Activated CD4-positive, CD25-positive, alpha-beta regulatory T cell treated with anti-CD3 and anti-CD28 coated beads, Interleukin-2, amount 50 U/mL, for 24 hours (primary cell): Measurements from ENCODE around the gene PSMA6.
"Not testable (repeated sequence)": the region's sequence is repeated elsewhere in the genome, so short reads cannot be mapped to it uniquely, and the experiment has no call there.

Source experiments
- ATAC-seq, 2 donors: fragments of 150-1000 bp; cut with Tn5 transposase; one replicate each; pipeline ENCODE4 v1.10.0; 2021; ENCODE audit warnings: mild to moderate bottlenecking in 1 of 2, moderate library complexity in 1 of 2

PSMA6 gene

GRCh38 chr14:35326375-35326774, 34.2 kb downstream of the PSMA6 start:
- ATAC-seq: no peak

- no peak for ATAC-seq
Observed at GRCh38 chr14:35331605-35332516, 39.7 kb downstream of the PSMA6 start.

GRCh38 chr14:35332517-35333263, 40.5 kb downstream of the PSMA6 start:
- ATAC-seq: peak; percentile 74 to 80

GRCh38 chr14:35333264-35333730, 41.1 kb downstream of the PSMA6 start:
- ATAC-seq: peak in 1 of 2 donors; percentile 7

GRCh38 chr14:35333797-35334743, 41.9 kb downstream of the PSMA6 start:
- peak; percentile 29 to 45 for ATAC-seq

- ATAC-seq: no peak
Observed at GRCh38 chr14:35335388-35336092, 43.4 kb downstream of the PSMA6 start.

GRCh38 chr14:35336171-35336493, 44.0 kb downstream of the PSMA6 start:
- not testable (repeated sequence) for ATAC-seq

- ATAC-seq: no peak
Observed at GRCh38 chr14:35336494-35337268, 44.5 kb downstream of the PSMA6 start.

- no peak for ATAC-seq
Observed at GRCh38 chr14:35337269-35338255, 45.4 kb downstream of the PSMA6 start.

- ATAC-seq: no peak
Observed at GRCh38 chr14:35338731-35339405, 46.7 kb downstream of the PSMA6 start.

GRCh38 chr14:35339761-35340406, 47.7 kb downstream of the PSMA6 start:
- no peak for ATAC-seq

GRCh38 chr14:35340616-35341453, 48.7 kb downstream of the PSMA6 start:
- no peak for ATAC-seq

GRCh38 chr14:35341454-35341750, 49.2 kb downstream of the PSMA6 start:
- ATAC-seq: no peak

- ATAC-seq: peak; percentile 21 to 48
Observed at GRCh38 chr14:35341751-35342488, 49.7 kb downstream of the PSMA6 start.

- ATAC-seq: no peak
Observed at GRCh38 chr14:35342489-35343010, 50.4 kb downstream of the PSMA6 start.

- no peak for ATAC-seq
Observed at GRCh38 chr14:35343702-35344101, 51.5 kb downstream of the PSMA6 start.
